C4-2B (cell line): ENCODE data around the gene CFAP107.

Experiments
- CTCF ChIP-seq: fragments of 450-650 bp; conservative IDR thresholded peaks from 2 replicates; pipeline ENCODE4 v1.5.1; 2017; ENCODE audit warnings: mild to moderate bottlenecking
- ZFX ChIP-seq: fragments of 450-650 bp; IDR thresholded peaks from 2 replicates; pipeline ENCODE4 v1.6.1; 2017

GRCh38 chr1:12775443-12775842 is 29.4 kb downstream of the CFAP107 start:
- TF ChIP-seq CTCF: no peak
- no peak for TF ChIP-seq ZFX
